OCI-LY1 (cell line): ENCODE measurements around the gene TRRAP.

Experiments
- H2AFZ ChIP-seq: fragments of 200-600 bp; sonication (generic), shearing (Covaris generic); 2 replicates; pipeline ENCODE4 v1.6.0; 2014; ENCODE audit warnings: antibody characterized with exemption, mild to moderate bottlenecking, low read length
- H3F3A ChIP-seq: fragments of 200-600 bp; sonication (generic), shearing (Covaris generic); 2 replicates; pipeline ENCODE4 v1.6.0; 2014; ENCODE audit warnings: mild to moderate bottlenecking, antibody characterized with exemption, low read length, moderate library complexity; ENCODE audit not compliant: insufficient read depth
- H3K27ac ChIP-seq: fragments of 200-600 bp; sonication (generic); 2 replicates; pipeline ENCODE4 v1.5.1; 2014; ENCODE audit warnings: low read length, mixed run types, mild to moderate bottlenecking, low read depth; ENCODE audit not compliant: poor library complexity, severe bottlenecking
- H3K27me3 ChIP-seq: fragments of 200-600 bp; sonication (generic); 2 replicates; pipeline ENCODE4 v1.6.0; 2014; ENCODE audit warnings: antibody characterized with exemption, mild to moderate bottlenecking, low read length, moderate library complexity; ENCODE audit not compliant: insufficient read depth
- H3K36me3 ChIP-seq: fragments of 200-600 bp; sonication (generic); 2 replicates; pipeline ENCODE4 v1.6.1; 2014; ENCODE audit warnings: mild to moderate bottlenecking, antibody characterized with exemption, low read length, moderate library complexity, mixed read lengths; ENCODE audit not compliant: insufficient read depth
- H3K4me1 ChIP-seq: fragments of 200-600 bp; sonication (generic); 2 replicates; pipeline ENCODE4 v1.5.1; 2014; ENCODE audit warnings: mild to moderate bottlenecking, low read length, moderate library complexity; ENCODE audit not compliant: insufficient read depth, severe bottlenecking
- H3K4me2 ChIP-seq: fragments of 200-600 bp; sonication (generic), shearing (Covaris generic); 2 replicates; pipeline ENCODE4 v1.6.1; 2014; ENCODE audit warnings: low read length
- H3K4me3 ChIP-seq: fragments of 200-600 bp; sonication (generic); 2 replicates; pipeline ENCODE4 v1.5.1; 2014; ENCODE audit warnings: low read length, low read depth, mild to moderate bottlenecking, mixed read lengths; ENCODE audit not compliant: poor library complexity, severe bottlenecking
- H3K79me2 ChIP-seq: fragments of 200-600 bp; shearing (Covaris generic); 2 replicates; pipeline ENCODE4 v1.6.1; 2016; ENCODE audit warnings: mixed run types, low read length, mixed read lengths; ENCODE audit not compliant: insufficient read depth
- H3K9ac ChIP-seq: fragments of 200-600 bp; sonication (generic), shearing (Covaris generic); 2 replicates; pipeline ENCODE4 v1.6.1; 2014; ENCODE audit warnings: mild to moderate bottlenecking, low read length, mixed read lengths
- H3K9me2 ChIP-seq: fragments of 200-600 bp; sonication (generic), shearing (Covaris generic); 2 replicates; pipeline ENCODE4 v1.6.1; 2014; ENCODE audit warnings: low read depth, mild to moderate bottlenecking, low read length, mixed read lengths
- H3K9me3 ChIP-seq: fragments of 200-600 bp; shearing (Covaris generic); 2 replicates; pipeline ENCODE4 v1.6.1; 2014; ENCODE audit warnings: low read length, mixed read lengths
- H4K20me1 ChIP-seq: fragments of 200-600 bp; sonication (generic), shearing (Covaris generic); 2 replicates; pipeline ENCODE4 v1.6.0; 2016; ENCODE audit warnings: mild to moderate bottlenecking, low read length; ENCODE audit not compliant: insufficient read depth
- EZH2 ChIP-seq: fragments of 200-600 bp; sonication (generic), shearing (Covaris generic); IDR thresholded peaks from 2 replicates; pipeline ENCODE4 v1.8.0; 2017; ENCODE audit warnings: borderline replicate concordance, mixed run types, mild to moderate bottlenecking, antibody characterized with exemption, low read length, moderate library complexity, mixed read lengths
- TF ChIP-seq, protein P1 (sequence below): fragments of 200-600 bp; sonication (generic), shearing (Covaris generic); IDR thresholded peaks from 2 replicates; pipeline ENCODE4 v1.5.1; 2017; ENCODE audit warnings: mild to moderate bottlenecking, antibody characterized with exemption, low read length, moderate library complexity, mixed read lengths

The TRRAP gene

DNA sequence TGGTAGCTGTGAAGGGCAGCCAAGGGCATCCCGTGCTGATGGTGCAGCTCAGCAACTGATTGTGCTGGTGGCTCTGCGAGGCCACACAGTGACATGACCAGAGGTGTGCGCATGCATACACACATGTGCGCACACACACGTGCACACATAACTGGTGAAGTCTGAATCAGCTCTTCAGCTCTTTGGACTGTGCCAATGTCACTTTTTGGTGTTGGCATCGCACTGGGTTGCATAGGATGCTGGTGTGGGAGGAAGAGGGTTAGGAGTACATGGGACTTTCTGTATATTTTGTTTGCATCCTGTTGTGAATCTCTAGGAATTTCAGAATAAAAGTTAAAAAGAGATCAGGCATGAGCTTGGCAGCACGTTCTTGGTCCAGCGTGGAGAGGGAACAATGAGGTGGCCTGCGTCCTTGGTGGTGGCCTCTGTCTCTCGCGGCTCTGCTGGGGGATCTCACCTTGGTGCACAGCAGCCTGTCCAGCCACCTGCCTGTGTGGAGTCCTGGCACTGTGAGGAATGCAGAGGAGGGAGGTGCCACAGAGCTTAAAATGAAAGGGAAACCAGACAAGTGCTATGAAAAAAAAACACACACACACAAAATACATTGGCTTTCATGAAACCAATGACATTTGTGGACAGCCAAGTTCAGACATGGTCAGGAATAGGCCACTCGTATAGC, 124.0 kb downstream of the TRRAP start:
- TF ChIP-seq, protein P1, sequence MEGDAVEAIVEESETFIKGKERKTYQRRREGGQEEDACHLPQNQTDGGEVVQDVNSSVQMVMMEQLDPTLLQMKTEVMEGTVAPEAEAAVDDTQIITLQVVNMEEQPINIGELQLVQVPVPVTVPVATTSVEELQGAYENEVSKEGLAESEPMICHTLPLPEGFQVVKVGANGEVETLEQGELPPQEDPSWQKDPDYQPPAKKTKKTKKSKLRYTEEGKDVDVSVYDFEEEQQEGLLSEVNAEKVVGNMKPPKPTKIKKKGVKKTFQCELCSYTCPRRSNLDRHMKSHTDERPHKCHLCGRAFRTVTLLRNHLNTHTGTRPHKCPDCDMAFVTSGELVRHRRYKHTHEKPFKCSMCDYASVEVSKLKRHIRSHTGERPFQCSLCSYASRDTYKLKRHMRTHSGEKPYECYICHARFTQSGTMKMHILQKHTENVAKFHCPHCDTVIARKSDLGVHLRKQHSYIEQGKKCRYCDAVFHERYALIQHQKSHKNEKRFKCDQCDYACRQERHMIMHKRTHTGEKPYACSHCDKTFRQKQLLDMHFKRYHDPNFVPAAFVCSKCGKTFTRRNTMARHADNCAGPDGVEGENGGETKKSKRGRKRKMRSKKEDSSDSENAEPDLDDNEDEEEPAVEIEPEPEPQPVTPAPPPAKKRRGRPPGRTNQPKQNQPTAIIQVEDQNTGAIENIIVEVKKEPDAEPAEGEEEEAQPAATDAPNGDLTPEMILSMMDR = no peak
- TF ChIP-seq EZH2 = no peak
- Histone ChIP-seq H3K9ac (no peak overlapping the region), H3K4me3 (no peak overlapping the region), H3K27ac (no peak overlapping the region), H2AFZ (no peak overlapping the region), H3K9me3 (no peaks in the 10 kb centered on the region), H3K9me2 (no peaks in the 10 kb centered on the region), H4K20me1 (no peaks in the 10 kb centered on the region), H3K27me3 (no peaks in the 10 kb centered on the region), H3F3A (no peaks in the 10 kb centered on the region), H3K4me1 (no peaks in the 10 kb centered on the region), H3K4me2 (no peak overlapping the region), H3K36me3 (peaks cover 90% of the 10 kb centered on the region), H3K79me2 (no peaks in the 10 kb centered on the region)

DNA sequence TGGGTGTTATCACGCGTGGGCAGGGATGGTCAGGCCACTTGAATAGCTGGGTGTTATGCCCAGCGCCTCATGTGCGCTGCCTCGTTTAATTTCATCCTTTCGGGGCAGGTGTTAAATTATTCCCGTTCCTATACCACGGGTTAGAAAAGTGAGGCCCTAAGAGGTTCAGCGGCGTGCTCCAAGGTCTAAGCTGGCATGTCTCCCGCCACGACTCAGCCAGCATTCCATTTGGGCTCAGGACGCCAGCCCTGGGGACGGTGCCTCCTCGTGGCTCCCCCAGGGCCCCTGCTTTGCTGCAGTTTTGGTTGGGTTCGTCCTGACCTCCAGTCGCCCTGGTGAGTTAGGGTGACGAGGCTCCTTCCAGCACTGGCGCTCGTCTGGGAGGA, 124.5 kb downstream of the TRRAP start:
- H3K36me3 ChIP-seq = peaks cover 87% of the 10 kb centered on the region
- no peak overlapping the region for H2AFZ ChIP-seq
- H3K4me1 ChIP-seq = no peaks in the 10 kb centered on the region
- H4K20me1 ChIP-seq = no peaks in the 10 kb centered on the region
- H3K27me3 ChIP-seq = no peaks in the 10 kb centered on the region
- H3K79me2 ChIP-seq = no peaks in the 10 kb centered on the region
- TF ChIP-seq, protein P1 = no peak
- H3K9ac ChIP-seq = no peak overlapping the region
- no peaks in the 10 kb centered on the region for H3F3A ChIP-seq
- no peaks in the 10 kb centered on the region for H3K9me3 ChIP-seq
- no peak overlapping the region for H3K27ac ChIP-seq
- H3K4me3 ChIP-seq = no peak overlapping the region
- no peaks in the 10 kb centered on the region for H3K9me2 ChIP-seq
- H3K4me2 ChIP-seq = no peak overlapping the region

DNA sequence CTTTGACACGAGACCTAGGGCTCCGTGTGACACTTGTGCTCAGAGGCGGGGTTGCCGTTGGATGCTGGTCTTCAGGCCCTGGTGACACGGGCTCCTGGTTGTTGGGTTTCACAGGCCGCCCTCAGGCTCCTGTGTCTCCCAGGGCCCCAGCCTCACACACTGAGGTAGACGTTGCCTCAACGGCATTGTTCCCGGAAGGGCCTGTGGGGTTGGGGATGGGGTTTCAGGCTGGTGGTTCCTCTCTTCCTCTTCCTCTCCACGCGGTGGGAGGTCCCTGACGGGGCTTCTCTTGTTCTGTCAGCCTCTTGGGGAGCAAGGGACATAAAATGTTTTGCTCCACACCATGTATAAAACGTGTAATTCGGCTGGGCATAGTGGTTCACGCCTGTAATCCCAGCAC, 125.1 kb downstream of the TRRAP start:
- TF ChIP-seq EZH2 = no peak
- TF ChIP-seq, protein P1 = no peak
- H3K27ac ChIP-seq = no peak overlapping the region
- no peak overlapping the region for H3K4me3 ChIP-seq
- no peaks in the 10 kb centered on the region for H3K27me3 ChIP-seq
- no peak overlapping the region for H3K4me2 ChIP-seq
- peaks cover 88% of the 10 kb centered on the region for H3K36me3 ChIP-seq
- H3K9ac ChIP-seq = no peak overlapping the region
- no peaks in the 10 kb centered on the region for H4K20me1 ChIP-seq
- no peaks in the 10 kb centered on the region for H3K4me1 ChIP-seq
- no peaks in the 10 kb centered on the region for H3K9me2 ChIP-seq
- H3K79me2 ChIP-seq = no peaks in the 10 kb centered on the region
- no peaks in the 10 kb centered on the region for H3K9me3 ChIP-seq
- H3F3A ChIP-seq = no peaks in the 10 kb centered on the region
- H2AFZ ChIP-seq = no peak overlapping the region
